ENCODE data around the gene HNRNPU.
A peak's percentile ranks its signal among the peaks of the same experiment; 100 is the strongest.
"Not testable (repeated sequence)": the region's sequence is repeated elsewhere in the genome, so short reads cannot be mapped to it uniquely, and the experiment has no call there.

HNRNPU gene

GRCh38 chr1:244843148-244843978 lies 21.0 kb downstream of the HNRNPU start:
- no peak overlapping the region for H3K4me3 ChIP-seq (ENCODE audit: low read depth, low read length)

GRCh38 chr1:244841273-244841927 lies 22.9 kb downstream of the HNRNPU start:
- no peak overlapping the region for H3K4me3 ChIP-seq (ENCODE audit: low read depth, low read length)

GRCh38 chr1:244840219-244840794 lies 24.0 kb downstream of the HNRNPU start:
- H3K4me3 ChIP-seq (ENCODE audit: low read depth, low read length) = no peak overlapping the region

- H3K4me3 ChIP-seq (ENCODE audit: low read depth, low read length) = no peak overlapping the region
Measured at GRCh38 chr1:244839656-244840055, 24.7 kb downstream of the HNRNPU start.

GRCh38 chr1:244837597-244838258 lies 26.6 kb downstream of the HNRNPU start:
- no peak overlapping the region for H3K4me3 ChIP-seq (ENCODE audit: low read depth, low read length)

GRCh38 chr1:244836584-244836983 lies 27.8 kb downstream of the HNRNPU start:
- peak overlapping the region; percentile 82 for H3K4me3 ChIP-seq (ENCODE audit: low read depth, low read length)

GRCh38 chr1:244836135-244836521 lies 28.2 kb downstream of the HNRNPU start:
- peak overlapping the region; percentile 82 for H3K4me3 ChIP-seq (ENCODE audit: low read depth, low read length)

GRCh38 chr1:244835276-244836134 lies 28.8 kb downstream of the HNRNPU start, which contains the start of gene COX20:
Gene COX20 (plus strand): TSS chr1:244835658. CDS start chr1:244835715, 57 bp downstream.
- peak within 1 kb of the TSS; percentile 82 for H3K4me3 ChIP-seq (ENCODE audit: low read depth, low read length)

- peak overlapping the region; percentile 42 for H3K4me3 ChIP-seq (ENCODE audit: low read depth, low read length)
Measured at GRCh38 chr1:244834543-244835275, 29.6 kb downstream of the HNRNPU start.

- H3K4me3 ChIP-seq (ENCODE audit: low read depth, low read length) = peak overlapping the region; percentile 42
Measured at GRCh38 chr1:244833734-244834542, 30.4 kb downstream of the HNRNPU start.

GRCh38 chr1:244833260-244833659 lies 31.1 kb downstream of the HNRNPU start:
- not testable (repeated sequence) for H3K4me3 ChIP-seq (ENCODE audit: low read depth, low read length)

GRCh38 chr1:244830639-244831038 lies 33.7 kb downstream of the HNRNPU start:
- H3K4me3 ChIP-seq (ENCODE audit: low read depth, low read length) = no peak overlapping the region

- H3K4me3 ChIP-seq (ENCODE audit: low read depth, low read length) = no peak overlapping the region
Measured at GRCh38 chr1:244826712-244827111, 37.6 kb downstream of the HNRNPU start.

GRCh38 chr1:244822878-244823277 lies 41.5 kb downstream of the HNRNPU start:
- H3K4me3 ChIP-seq (ENCODE audit: low read depth, low read length) = no peak overlapping the region

- no peak overlapping the region for H3K4me3 ChIP-seq (ENCODE audit: low read depth, low read length)
Measured at GRCh38 chr1:244821134-244821533, 43.2 kb downstream of the HNRNPU start.

GRCh38 chr1:244820131-244820530 lies 44.2 kb downstream of the HNRNPU start:
- no peak overlapping the region for H3K4me3 ChIP-seq (ENCODE audit: low read depth, low read length)

GRCh38 chr1:244817415-244817894 lies 46.9 kb downstream of the HNRNPU start:
- H3K4me3 ChIP-seq (ENCODE audit: low read depth, low read length) = no peak overlapping the region

GRCh38 chr1:244815600-244816099 lies 48.7 kb downstream of the HNRNPU start:
- H3K4me3 ChIP-seq (ENCODE audit: low read depth, low read length) = peak overlapping the region; percentile 30
